Tibial nerve (tissue), 4 donors: ENCODE data around the gene SLC35F3.

Experiments used
- EP300 ChIP-seq, 2 donors: sonication (generic); formaldehyde crosslinking; IDR thresholded peaks; one replicate each; pipeline ENCODE4 v1.6.1; 2017; ENCODE audit warnings: antibody characterized with exemption in 2 of 2, mild to moderate bottlenecking in 1 of 2
- POLR2A ChIP-seq, 2 donors: fragments of 450-650 bp; IDR thresholded peaks; one replicate each; pipeline ENCODE4 v1.6.1; 2017; ENCODE audit warnings: antibody characterized with exemption in 2 of 2, mild to moderate bottlenecking in 2 of 2, moderate library complexity in 2 of 2
- TF ChIP-seq, protein P1 (sequence below), 5 experiments: fragments of 200-600 bp in 3 of 5; fragments of 450-650 bp in 2 of 5; sonication (generic) in 3 of 5; IDR thresholded peaks; one replicate each; pipeline ENCODE4 v1.5.1; 2016 to 2019; ENCODE audit warnings: antibody characterized with exemption in 5 of 5, mild to moderate bottlenecking in 3 of 5, moderate library complexity in 2 of 5

DNA sequence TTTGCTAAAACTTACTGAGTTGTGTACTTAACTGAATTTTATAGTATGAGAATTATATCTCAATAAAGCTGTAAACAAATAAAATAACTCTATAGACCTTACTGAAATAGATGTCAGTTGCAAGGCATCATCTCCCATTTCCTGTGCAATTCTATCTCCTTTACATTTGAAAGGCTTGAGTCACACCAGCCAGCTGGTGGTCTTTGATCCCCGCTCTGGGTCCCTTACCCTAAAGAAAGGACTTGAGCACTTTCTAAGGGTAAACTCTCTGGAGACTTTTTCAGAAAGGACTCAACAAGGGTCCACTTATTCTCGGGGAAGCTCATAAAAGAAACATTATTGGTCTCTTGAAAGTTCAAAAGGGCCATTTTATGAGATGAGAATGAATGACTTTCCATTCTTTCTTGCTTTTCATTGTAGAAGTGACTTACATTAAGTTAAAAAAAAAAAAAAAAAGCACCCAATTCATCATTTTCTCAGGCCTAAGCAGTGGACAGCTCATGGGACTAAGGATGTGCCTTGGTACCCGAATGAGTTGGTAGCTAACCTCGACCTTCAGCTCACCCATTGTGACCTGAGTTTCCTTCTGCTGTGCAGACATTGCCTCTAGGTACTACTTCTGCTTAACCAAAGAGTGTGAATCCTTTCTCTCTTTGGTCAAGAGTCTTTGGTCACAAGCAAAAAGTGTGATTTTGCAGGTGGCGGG is 321.8 kb downstream of the SLC35F3 start:
- no peak for TF ChIP-seq POLR2A (IDR thresholded peaks at IDR 0.05)
- TF ChIP-seq, protein P1, sequence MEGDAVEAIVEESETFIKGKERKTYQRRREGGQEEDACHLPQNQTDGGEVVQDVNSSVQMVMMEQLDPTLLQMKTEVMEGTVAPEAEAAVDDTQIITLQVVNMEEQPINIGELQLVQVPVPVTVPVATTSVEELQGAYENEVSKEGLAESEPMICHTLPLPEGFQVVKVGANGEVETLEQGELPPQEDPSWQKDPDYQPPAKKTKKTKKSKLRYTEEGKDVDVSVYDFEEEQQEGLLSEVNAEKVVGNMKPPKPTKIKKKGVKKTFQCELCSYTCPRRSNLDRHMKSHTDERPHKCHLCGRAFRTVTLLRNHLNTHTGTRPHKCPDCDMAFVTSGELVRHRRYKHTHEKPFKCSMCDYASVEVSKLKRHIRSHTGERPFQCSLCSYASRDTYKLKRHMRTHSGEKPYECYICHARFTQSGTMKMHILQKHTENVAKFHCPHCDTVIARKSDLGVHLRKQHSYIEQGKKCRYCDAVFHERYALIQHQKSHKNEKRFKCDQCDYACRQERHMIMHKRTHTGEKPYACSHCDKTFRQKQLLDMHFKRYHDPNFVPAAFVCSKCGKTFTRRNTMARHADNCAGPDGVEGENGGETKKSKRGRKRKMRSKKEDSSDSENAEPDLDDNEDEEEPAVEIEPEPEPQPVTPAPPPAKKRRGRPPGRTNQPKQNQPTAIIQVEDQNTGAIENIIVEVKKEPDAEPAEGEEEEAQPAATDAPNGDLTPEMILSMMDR (IDR thresholded peaks at IDR 0.05), result no peak
- TF ChIP-seq EP300 (IDR thresholded peaks at IDR 0.05), result no peak
